ENCODE measurements around the gene OR10X1. TPM values are rescaled to one million over a fixed set of nuclear protein-coding genes. Genes with fewer than 3 reads are reported as not detected.

Gene OR10X1
- polyA plus RNA-seq, 1 donor from 2014 or later: not detected

- Histone ChIP-seq H3K27ac (ENCODE audit: low read length) (no peak within 1 kb of the TSS), H3K36me3 (ENCODE audit: insufficient read depth, low read length) (no peaks in the 10 kb centered on the region), H4K20me1 (ENCODE audit: insufficient read depth) (no peaks in the 10 kb centered on the region), H3K27me3 (ENCODE audit: insufficient read depth, low read depth, low read length) (no peaks in the 10 kb centered on the region), H3K9me2 (ENCODE audit: insufficient read depth, low read length) (no peaks in the 10 kb centered on the region), H3K9me3 (ENCODE audit: low read length) (no peaks in the 10 kb centered on the region), H3K9ac (ENCODE audit: low read length) (no peak within 1 kb of the TSS), H3F3A (ENCODE audit: insufficient read depth, low read length, poor library complexity, severe bottlenecking) (no peaks in the 10 kb centered on the region), H3K79me2 (replicated peaks; ENCODE audit: insufficient read depth, low read length) (no peaks in the 10 kb centered on the region), H2AFZ (ENCODE audit: low read depth, low read length) (no peak within 1 kb of the TSS), H3K4me3 (ENCODE audit: low read length) (no peak within 1 kb of the TSS), H3K4me2 (ENCODE audit: low read length) (no peak within 1 kb of the TSS)
- TF ChIP-seq POLR2AphosphoS5 (IDR thresholded peaks at IDR 0.05) (no peak), RAD21 (conservative IDR thresholded peaks at IDR 0.05) (no peak), REST (IDR thresholded peaks at IDR 0.05; ENCODE audit: borderline replicate concordance) (no peak), MXI1 (conservative IDR thresholded peaks at IDR 0.05; ENCODE audit: poor library complexity, severe bottlenecking) (no peak), EP300 (conservative IDR thresholded peaks at IDR 0.05; ENCODE audit: poor library complexity, severe bottlenecking) (no peak), TAF1 (IDR thresholded peaks at IDR 0.05; ENCODE audit: low read depth) (no peak), SMC3 (conservative IDR thresholded peaks at IDR 0.05; ENCODE audit: poor library complexity) (no peak), CTCF (IDR thresholded peaks at IDR 0.05; ENCODE audit: poor library complexity, severe bottlenecking) (no peak)
Measured at GRCh38 chr1:158554352-158554751, 25.3 kb downstream of the OR10X1 start, which contains the start of gene OR6Y1. Gene OR6Y1 (minus strand): TSS chr1:158554405. CDS start chr1:158548105, 6,300 bp downstream.

- H3K4me3 ChIP-seq (ENCODE audit: low read length): no peak overlapping the region
- no peaks in the 10 kb centered on the region for H3K27me3 ChIP-seq (ENCODE audit: insufficient read depth, low read depth, low read length)
- H3K9me3 ChIP-seq (ENCODE audit: low read length): no peaks in the 10 kb centered on the region
- H3K36me3 ChIP-seq (ENCODE audit: insufficient read depth, low read length): no peaks in the 10 kb centered on the region
- no peaks in the 10 kb centered on the region for H3F3A ChIP-seq (ENCODE audit: insufficient read depth, low read length, poor library complexity, severe bottlenecking)
- H3K27ac ChIP-seq (ENCODE audit: low read length): no peak overlapping the region
- H4K20me1 ChIP-seq (ENCODE audit: insufficient read depth): no peaks in the 10 kb centered on the region
- no peak overlapping the region for H3K9ac ChIP-seq (ENCODE audit: low read length)
- H2AFZ ChIP-seq (ENCODE audit: low read depth, low read length): no peak overlapping the region
- no peaks in the 10 kb centered on the region for H3K9me2 ChIP-seq (ENCODE audit: insufficient read depth, low read length)
- no peaks in the 10 kb centered on the region for H3K79me2 ChIP-seq (replicated peaks; ENCODE audit: insufficient read depth, low read length)
- no peak for TF ChIP-seq EZH2 (IDR thresholded peaks at IDR 0.05; ENCODE audit: borderline replicate concordance, insufficient read depth, low read length, poor library complexity, severe bottlenecking)
- no peak for TF ChIP-seq RAD21 (conservative IDR thresholded peaks at IDR 0.05)
- TF ChIP-seq EP300 (conservative IDR thresholded peaks at IDR 0.05; ENCODE audit: poor library complexity, severe bottlenecking): no peak
- no peak for TF ChIP-seq REST (IDR thresholded peaks at IDR 0.05; ENCODE audit: borderline replicate concordance)
- no peak for TF ChIP-seq POLR2AphosphoS5 (IDR thresholded peaks at IDR 0.05)
- no peak for TF ChIP-seq MXI1 (conservative IDR thresholded peaks at IDR 0.05; ENCODE audit: poor library complexity, severe bottlenecking)
- no peak for TF ChIP-seq SMC3 (conservative IDR thresholded peaks at IDR 0.05; ENCODE audit: poor library complexity)
- TF ChIP-seq CTCF (IDR thresholded peaks at IDR 0.05; ENCODE audit: poor library complexity, severe bottlenecking): no peak
- TF ChIP-seq TAF1 (IDR thresholded peaks at IDR 0.05; ENCODE audit: low read depth): no peak
- no peak overlapping the region for H3K4me2 ChIP-seq (ENCODE audit: low read length)
Measured at GRCh38 chr1:158552296-158552695, 27.4 kb downstream of the OR10X1 start.

Data from neural cell (in vitro differentiated cells).